HEK293T (cell line): ENCODE measurements around the gene PSD2.

Experiments
- CTCF ChIA-PET: fragments of 350-600 bp; formaldehyde crosslinking; extraction: SDS; loops from one replicate; lab custom pipeline; 2021; ENCODE audit warnings: antibody characterized with exemption, inconsistent platforms; lab: Yijun Ruan, JAX
- POLR2A ChIA-PET: fragments of 350-600 bp; formaldehyde crosslinking; extraction: SDS; loops from one replicate; lab custom pipeline; 2020; ENCODE audit warnings: antibody characterized with exemption, inconsistent platforms; lab: Yijun Ruan, JAX
- DNase-seq: peaks from one replicate; pipeline ENCODE4 v3.0.0; 2012; ENCODE audit warnings: mixed read lengths; ENCODE audit errors: extremely low spot score
- ARNT ChIP-seq: fragments of 450-650 bp; IDR thresholded peaks from 2 replicates; pipeline ENCODE4 v1.6.1; 2017; ENCODE audit warnings: mild to moderate bottlenecking
- BHLHE40 ChIP-seq: fragments of 450-650 bp; IDR thresholded peaks from 2 replicates; pipeline ENCODE4 v1.6.1; 2016; ENCODE audit warnings: mild to moderate bottlenecking, moderate library complexity, borderline replicate concordance
- CTBP1 ChIP-seq: fragments of 450-650 bp; IDR thresholded peaks from 2 replicates; pipeline ENCODE4 v1.6.1; 2016; ENCODE audit warnings: borderline replicate concordance
- ELF4 ChIP-seq: fragments of 450-650 bp; IDR thresholded peaks from 2 replicates; pipeline ENCODE4 v1.6.1; 2017; ENCODE audit warnings: antibody characterized with exemption
- FOXA1 ChIP-seq: fragments of 450-650 bp; IDR thresholded peaks from 2 replicates; pipeline ENCODE4 v1.6.1; 2016; ENCODE audit warnings: mild to moderate bottlenecking
- FOXK2 ChIP-seq: fragments of 450-650 bp; IDR thresholded peaks from 2 replicates; pipeline ENCODE4 v1.6.1; 2016; ENCODE audit warnings: mild to moderate bottlenecking
- FOXM1 ChIP-seq: fragments of 450-650 bp; IDR thresholded peaks from 2 replicates; pipeline ENCODE4 v1.6.1; 2017; ENCODE audit warnings: mild to moderate bottlenecking, borderline replicate concordance
- HDGF ChIP-seq: fragments of 450-650 bp; IDR thresholded peaks from 2 replicates; pipeline ENCODE4 v1.6.1; 2017; ENCODE audit warnings: antibody characterized with exemption, borderline replicate concordance
- L3MBTL2 ChIP-seq: fragments of 450-650 bp; conservative IDR thresholded peaks from 2 replicates; pipeline ENCODE4 v1.6.1; 2016; ENCODE audit warnings: mild to moderate bottlenecking
- LEF1 ChIP-seq: fragments of 450-650 bp; IDR thresholded peaks from 2 replicates; pipeline ENCODE4 v1.6.1; 2017; ENCODE audit warnings: mild to moderate bottlenecking, borderline replicate concordance
- NFRKB ChIP-seq: fragments of 450-650 bp; IDR thresholded peaks from 2 replicates; pipeline ENCODE4 v1.6.1; 2016; ENCODE audit warnings: mild to moderate bottlenecking, moderate library complexity
- PKNOX1 ChIP-seq: fragments of 450-650 bp; IDR thresholded peaks from 2 replicates; pipeline ENCODE4 v1.6.1; 2016
- SP1 ChIP-seq: fragments of 450-650 bp; IDR thresholded peaks from 2 replicates; pipeline ENCODE4 v1.6.1; 2017
- SUZ12 ChIP-seq: fragments of 450-650 bp; IDR thresholded peaks from 2 replicates; pipeline ENCODE4 v1.6.1; 2016; ENCODE audit warnings: mild to moderate bottlenecking
- TARDBP ChIP-seq: fragments of 450-650 bp; IDR thresholded peaks from 2 replicates; pipeline ENCODE4 v1.6.1; 2016
- ZNF384 ChIP-seq: fragments of 450-650 bp; IDR thresholded peaks from 2 replicates; pipeline ENCODE4 v1.6.1; 2016

PSD2 gene

GRCh38 chr5:139772089-139772791, 23.4 kb upstream of the PSD2 start:
- ChIA-PET POLR2A (no interaction called here), CTCF (interaction anchor here (0.6 to 1.1 kb wide), 2 partner anchors 10 to 139 kb away, joined by 3 read pairs; no protein-coding TSS in a partner anchor)
- TF ChIP-seq FOXK2 (no peak), PKNOX1 (no peak), FOXM1 (no peak), L3MBTL2 (no peak), ZNF384 (no peak), LEF1 (no peak)
- no peak for DNase-seq

- POLR2A ChIA-PET: no interaction called here
- CTCF ChIA-PET: no interaction called here
- no peak for DNase-seq
- TF ChIP-seq NFRKB (no peak), SUZ12 (no peak), FOXM1 (no peak), PKNOX1 (no peak), CTBP1 (no peak), TARDBP (no peak), ARNT (no peak), ZNF384 (no peak), L3MBTL2 (no peak), LEF1 (no peak), FOXK2 (no peak), HDGF (no peak), SP1 (no peak), BHLHE40 (no peak), ELF4 (no peak), FOXA1 (no peak)
Measured at GRCh38 chr5:139772927-139773690, 22.5 kb upstream of the PSD2 start.

GRCh38 chr5:139774980-139775661, 20.5 kb upstream of the PSD2 start:
- no peak for TF ChIP-seq L3MBTL2
- TF ChIP-seq FOXA1: no peak
- TF ChIP-seq SUZ12: no peak
- no peak for TF ChIP-seq SP1
- no peak for TF ChIP-seq TARDBP
- no peak for TF ChIP-seq CTBP1
- no peak for TF ChIP-seq FOXK2
- TF ChIP-seq ARNT: no peak
- no peak for TF ChIP-seq ZNF384
- TF ChIP-seq ELF4: no peak
- no peak for TF ChIP-seq NFRKB
- TF ChIP-seq PKNOX1: no peak
- no peak for TF ChIP-seq BHLHE40
- DNase-seq: peak; percentile 87
- ChIA-PET POLR2A (interaction anchor here (1.1 kb wide), 1 partner anchor 127 kb away, joined by 3 read pairs; the partner anchor contains the start of gene CXXC5), CTCF (interaction anchor here (0.5 to 2.4 kb wide), 25 partner anchors 9 to 263 kb away, joined by 3 to 26 read pairs (median 4); no protein-coding TSS in a partner anchor)

DNA sequence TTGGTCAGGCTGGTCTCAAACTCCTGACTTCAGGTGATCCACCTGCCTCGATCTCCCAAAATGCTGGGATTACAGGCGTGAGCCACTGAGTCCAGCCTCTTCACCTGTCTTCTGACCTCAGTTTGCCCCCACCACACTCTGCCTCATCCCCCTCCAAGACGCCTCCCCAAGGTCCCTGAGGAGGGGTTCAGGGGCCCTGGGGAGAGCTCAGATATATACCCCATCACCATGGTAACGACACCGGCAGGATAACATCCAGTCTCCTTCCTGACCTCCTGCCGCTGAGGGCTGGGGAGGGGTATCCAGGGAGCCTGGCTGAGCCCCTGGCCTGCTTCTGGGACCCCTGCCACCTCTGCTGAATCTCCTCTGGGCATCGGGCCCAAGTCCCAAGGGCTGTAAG, 19.7 kb upstream of the PSD2 start:
- ChIA-PET POLR2A (interaction anchor here (1.1 kb wide), 1 partner anchor 128 kb away, joined by 3 read pairs; the partner anchor contains the start of gene CXXC5), CTCF (interaction anchor here (0.5 to 3.7 kb wide), 20 partner anchors 10 to 197 kb away, joined by 3 to 26 read pairs (median 4); no protein-coding TSS in a partner anchor)
- DNase-seq: no peak
- TF ChIP-seq FOXM1 (no peak), FOXA1 (no peak), CTBP1 (no peak), FOXK2 (no peak), SP1 (no peak), LEF1 (no peak), SUZ12 (no peak), ZNF384 (no peak), L3MBTL2 (no peak), BHLHE40 (no peak), TARDBP (no peak), ELF4 (no peak), ARNT (no peak)

DNA sequence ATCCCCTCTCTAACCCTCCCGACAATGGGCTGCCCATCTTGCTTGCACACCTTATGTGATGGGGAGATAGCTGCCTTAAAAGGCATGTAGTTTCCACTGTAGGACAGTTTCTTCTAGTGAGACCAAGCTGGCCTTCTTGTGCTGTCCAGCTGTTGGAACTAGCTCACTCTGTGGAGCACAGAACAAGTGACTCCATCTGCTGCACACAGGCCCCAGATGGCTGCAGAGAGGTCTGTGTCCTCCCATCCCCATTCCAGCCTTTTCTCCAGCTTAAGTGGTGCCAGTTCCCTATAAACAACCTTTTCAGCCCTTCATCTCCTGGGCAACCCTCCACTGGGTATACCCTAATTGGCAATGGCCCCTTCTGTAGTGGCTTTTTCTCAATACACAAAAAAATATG, 18.7 kb upstream of the PSD2 start:
- POLR2A ChIA-PET: no interaction called here

More for the DNA sequence above, 18.7 kb upstream of the PSD2 start:
- CTCF ChIA-PET: interaction anchor here (0.7 to 3.7 kb wide), 4 partner anchors 11 to 192 kb away, joined by 4 to 23 read pairs (median 12); no protein-coding TSS in a partner anchor
- no peak for DNase-seq
- TF ChIP-seq FOXA1 (no peak), BHLHE40 (no peak), NFRKB (no peak), ARNT (no peak), ELF4 (no peak), SUZ12 (no peak), HDGF (no peak), PKNOX1 (no peak), TARDBP (no peak), FOXK2 (no peak)
